Astrocyte of the hippocampus (primary cell): ENCODE results near the gene MRPL28.
"Not testable (repeated sequence)": the region's sequence is repeated elsewhere in the genome, so short reads cannot be mapped to it uniquely, and the experiment has no call there.

Experiments
- DNase-seq: peaks from one replicate; pipeline ENCODE4 v3.0.0; 2011; ENCODE audit warnings: low read depth, low spot score

Gene MRPL28

GRCh38 chr16:373848-374615, 3.7 kb upstream of the MRPL28 start:
- DNase-seq = no peak

GRCh38 chr16:373020-373598, 2.8 kb upstream of the MRPL28 start:
- no peak for DNase-seq

GRCh38 chr16:372302-372983, 2.1 kb upstream of the MRPL28 start:
- DNase-seq = no peak

GRCh38 chr16:371515-372301, 1.4 kb upstream of the MRPL28 start:
- DNase-seq = no peak

DNA sequence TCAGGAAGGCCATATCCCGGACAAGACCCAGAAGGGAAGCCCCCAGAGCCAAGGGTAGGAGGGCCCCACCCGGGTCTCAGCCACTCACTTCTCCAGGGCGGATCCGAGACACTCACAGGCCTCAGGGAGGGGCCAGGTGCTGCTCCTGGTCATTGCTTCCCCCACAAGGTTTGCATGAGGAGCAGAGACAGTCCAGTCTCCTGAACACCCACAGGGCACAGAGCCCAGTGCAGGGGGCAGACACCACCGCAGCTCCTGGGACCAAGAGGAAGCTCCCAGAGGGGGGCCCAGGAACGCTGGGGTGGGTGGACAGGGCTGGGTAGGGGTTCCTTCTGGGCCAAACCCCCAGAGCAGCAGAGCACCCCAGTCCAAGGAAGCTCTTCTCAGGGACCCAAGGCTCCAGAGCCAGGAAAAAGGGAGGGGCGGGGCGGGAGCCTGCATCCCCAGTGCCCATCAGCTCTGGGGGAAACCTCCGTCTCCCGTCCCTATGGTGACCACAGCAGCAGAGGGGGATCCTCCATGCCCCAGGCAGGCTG, 709 bp upstream of the MRPL28 start:
- DNase-seq = no peak

- peak; percentile 52 for DNase-seq
Observed at GRCh38 chr16:369866-370436, 387 bp downstream of the MRPL28 start.

- DNase-seq = no peak
Observed at GRCh38 chr16:369275-369865, 968 bp downstream of the MRPL28 start.

GRCh38 chr16:368388-369158, 1.8 kb downstream of the MRPL28 start:
- DNase-seq = no peak

DNA sequence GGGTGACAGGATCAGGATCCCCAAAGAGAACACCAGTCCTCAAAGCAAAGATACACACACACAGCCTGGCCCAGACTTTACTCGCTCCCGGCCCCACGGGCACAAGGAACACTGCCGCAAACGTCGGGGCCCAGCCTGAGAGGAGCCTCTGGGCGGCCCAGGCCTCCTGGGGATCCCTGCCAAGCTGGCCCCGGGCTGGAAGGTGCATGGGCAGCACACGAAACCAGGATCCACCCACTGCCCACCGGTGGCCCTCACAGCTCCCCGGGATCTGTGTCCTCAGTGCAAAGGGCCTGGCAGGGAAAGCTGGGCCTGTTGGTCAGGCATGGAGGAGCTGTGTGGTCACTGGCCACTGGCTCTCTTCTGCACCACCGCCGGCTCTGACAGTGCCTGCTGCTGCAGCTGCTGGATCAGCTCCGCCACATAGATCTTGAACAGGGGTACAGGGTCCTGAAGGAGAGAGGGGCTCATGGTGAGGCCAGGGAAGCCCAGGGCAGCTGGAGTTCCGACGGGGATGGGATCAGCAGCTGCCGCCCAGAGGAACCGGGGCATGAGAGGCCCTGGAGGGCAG, 2.9 kb downstream of the MRPL28 start:
- DNase-seq = no peak

GRCh38 chr16:366476-366875, 3.9 kb downstream of the MRPL28 start:
- DNase-seq = no peak

DNA sequence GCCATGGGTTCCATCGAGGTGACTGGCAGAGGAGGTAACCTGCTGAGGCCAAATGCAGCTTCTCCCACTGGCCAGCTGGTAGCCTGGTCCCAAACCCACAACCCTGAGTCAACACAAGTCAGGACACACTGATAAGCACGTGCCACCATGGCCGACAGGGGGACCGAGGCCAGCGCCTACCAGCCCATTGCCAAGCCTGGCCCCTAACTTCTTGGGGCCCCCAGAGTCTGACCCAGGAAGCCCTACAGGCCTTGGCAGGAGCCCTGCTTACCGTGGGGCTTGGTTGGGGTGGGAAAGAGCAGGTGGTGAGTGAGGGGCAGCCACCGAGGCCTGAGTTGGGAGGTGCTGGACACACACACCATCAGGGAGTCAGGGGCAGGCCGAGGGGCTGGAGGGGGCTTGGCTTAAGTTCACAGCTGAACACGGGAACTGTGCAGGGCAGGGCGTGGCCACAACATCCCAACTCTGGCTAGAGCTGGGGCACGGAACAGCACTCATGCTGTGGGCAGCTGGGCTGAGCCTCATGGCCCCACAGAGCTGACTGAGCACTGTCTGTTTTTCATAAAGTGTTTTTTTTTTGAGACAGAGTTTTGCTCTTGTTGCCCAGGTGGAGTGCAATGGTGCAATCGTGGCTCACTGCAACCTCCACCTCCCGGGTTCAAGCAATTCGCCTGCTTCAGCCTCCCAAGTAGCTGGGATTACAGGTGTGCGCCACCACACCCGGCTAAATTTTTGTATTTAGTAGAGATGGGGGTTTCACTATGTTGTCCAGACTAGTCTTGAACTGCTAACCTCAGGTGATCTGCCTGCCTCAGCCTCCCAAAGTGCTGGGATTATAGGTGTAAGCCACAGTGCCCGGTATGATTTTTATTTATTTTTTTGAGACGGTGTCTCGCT, 5.5 kb downstream of the MRPL28 start:
- no peak for DNase-seq

DNA sequence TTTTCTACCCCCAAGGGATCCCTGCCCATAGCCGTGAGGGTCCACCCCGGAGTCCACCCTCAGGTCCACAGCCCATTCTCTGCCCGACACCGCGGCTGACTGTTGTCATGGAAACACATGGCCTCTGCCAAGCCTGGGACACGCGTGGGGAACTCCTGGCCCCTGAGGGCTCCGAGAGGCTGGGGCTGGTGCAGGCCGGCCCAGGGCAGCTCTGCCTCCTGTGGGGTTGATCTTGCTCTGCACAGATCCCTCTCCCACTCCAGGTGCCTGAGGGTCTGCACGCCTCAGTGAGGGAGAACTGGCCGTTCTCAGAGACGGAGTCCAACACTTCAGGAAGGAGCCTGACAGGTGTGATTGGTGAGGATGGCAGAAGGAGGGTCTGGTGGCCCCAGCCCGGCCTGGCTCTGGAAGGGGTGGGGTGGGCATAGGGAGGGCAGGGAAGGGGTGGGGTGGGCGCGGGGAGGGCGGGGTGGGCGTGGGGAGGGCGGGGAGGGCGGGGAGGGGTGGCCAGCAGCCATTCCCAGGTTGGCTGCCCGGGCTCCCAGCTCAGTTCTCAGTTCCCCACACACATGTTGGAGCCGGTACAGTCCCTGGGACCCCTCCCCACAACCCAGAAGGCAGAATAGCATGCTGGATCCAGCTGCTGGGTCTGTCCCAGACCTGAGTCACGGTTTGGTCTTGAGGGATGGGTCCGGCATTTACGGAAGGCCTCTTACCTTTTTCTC, 6.4 kb downstream of the MRPL28 start:
- no peak for DNase-seq

DNA sequence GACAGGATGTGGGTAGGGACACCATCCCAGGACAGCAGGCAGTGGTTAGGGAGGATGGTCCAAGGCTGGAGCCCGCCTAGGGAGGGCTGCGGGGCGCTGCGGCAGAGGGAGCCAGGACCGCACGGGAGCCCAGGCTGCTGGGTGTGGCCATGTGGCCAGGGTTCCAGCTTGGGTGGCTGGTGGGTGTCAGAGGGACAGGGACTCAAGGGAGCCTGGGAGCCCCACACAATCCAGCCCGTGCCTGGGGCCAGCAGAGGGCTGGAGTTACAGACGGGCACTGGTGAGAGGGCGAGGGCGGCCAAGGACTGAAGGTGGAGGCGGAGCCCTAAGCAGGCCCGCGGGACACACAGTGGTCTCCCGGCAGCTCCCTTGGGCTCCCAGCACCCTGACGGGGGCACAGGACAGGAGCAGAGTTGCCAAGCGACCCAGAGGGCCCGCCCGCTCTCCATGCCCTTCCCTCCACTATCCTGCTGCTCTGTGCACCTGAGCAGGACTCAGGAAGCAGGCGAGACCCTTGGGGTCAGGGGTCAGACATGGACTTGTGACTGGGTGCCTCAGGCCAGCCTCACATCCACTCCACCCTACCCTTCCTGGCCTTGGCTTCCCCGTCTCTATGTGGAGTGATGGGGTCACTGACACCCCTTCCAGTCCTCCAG, 7.1 kb downstream of the MRPL28 start:
- DNase-seq = no peak

GRCh38 chr16:362702-362999, 7.7 kb downstream of the MRPL28 start:
- DNase-seq = not testable (repeated sequence)

- DNase-seq = peak; percentile 86
Observed at GRCh38 chr16:361872-362701, 8.3 kb downstream of the MRPL28 start.

DNA sequence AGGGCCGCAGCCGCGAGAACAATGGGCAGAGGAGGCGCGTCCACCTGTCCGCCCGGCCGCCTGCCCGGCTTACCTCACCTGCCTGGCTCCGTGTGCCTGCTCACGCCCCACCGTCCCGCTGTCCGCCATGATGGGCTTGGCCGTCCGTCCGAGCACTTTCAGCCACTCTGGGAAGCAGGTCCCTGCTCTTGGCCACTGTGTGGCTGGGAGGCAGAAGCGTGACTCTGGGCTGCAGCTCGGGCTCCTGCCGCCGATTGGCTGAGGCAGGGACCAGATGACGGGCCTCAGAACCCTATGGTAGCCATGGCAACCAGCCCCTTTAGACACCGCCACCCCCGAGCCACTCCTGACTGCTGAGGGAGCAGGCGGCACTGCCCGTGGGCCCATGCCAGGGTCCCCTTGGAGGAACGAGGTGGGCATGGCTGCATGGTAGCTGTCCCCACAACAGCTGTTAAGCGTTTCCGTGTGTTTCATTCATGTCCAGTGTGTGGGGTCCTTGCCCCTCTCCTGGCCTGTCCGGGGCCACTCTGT, 8.9 kb downstream of the MRPL28 start:
- no peak for DNase-seq
